GM23338 (cell line): Measurements from ENCODE around the gene GNL3. TPM values are rescaled to one million over a fixed set of nuclear protein-coding genes. Genes with fewer than 3 reads are reported as not detected.

Experiments
- ATAC-seq: fragments of 200-7000 bp; cut with Tn5 transposase; 3 replicates; pipeline ENCODE4 v1.9.1; 2020
- DNase-seq: peaks from one replicate; pipeline ENCODE4 v3.0.0-alpha.2; 2015; ENCODE audit warnings: low spot score
- H2AFZ ChIP-seq: fragments of 200-600 bp; sonication (generic); 2 replicates; pipeline ENCODE4 v1.8.0; 2016; ENCODE audit warnings: antibody characterized with exemption, mild to moderate bottlenecking, moderate library complexity
- H3F3A ChIP-seq: fragments of 200-600 bp; sonication (generic); replicated peaks from 2 replicates; pipeline ENCODE4 v1.8.0; 2017; ENCODE audit warnings: antibody characterized with exemption, mixed run types, low read depth
- H3K27ac ChIP-seq: fragments of 200-600 bp; sonication (generic); 2 replicates; pipeline ENCODE4 v1.6.1; 2016; ENCODE audit warnings: low read depth
- H3K27me3 ChIP-seq: fragments of 200-600 bp; sonication (generic); 2 replicates; pipeline ENCODE4 v1.8.0; 2016; ENCODE audit warnings: mild to moderate bottlenecking, mixed run types, moderate library complexity; ENCODE audit not compliant: insufficient read depth
- H3K36me3 ChIP-seq: fragments of 200-600 bp; sonication (generic); 2 replicates; pipeline ENCODE4 v1.8.0; 2016; ENCODE audit warnings: mild to moderate bottlenecking; ENCODE audit not compliant: insufficient read depth
- H3K4me1 ChIP-seq: fragments of 200-600 bp; sonication (generic); 2 replicates; pipeline ENCODE4 v1.8.0; 2016; ENCODE audit warnings: mild to moderate bottlenecking, moderate library complexity; ENCODE audit not compliant: insufficient read depth
- H3K4me2 ChIP-seq: fragments of 200-600 bp; sonication (generic); 2 replicates; pipeline ENCODE4 v1.7.1; 2017; ENCODE audit warnings: mixed run types
- H3K4me3 ChIP-seq: fragments of 200-600 bp; sonication (generic); 2 replicates; pipeline ENCODE4 v1.6.1; 2016; ENCODE audit warnings: mixed run types
- H3K79me2 ChIP-seq: fragments of 200-600 bp; sonication (generic); replicated peaks from 2 replicates; pipeline ENCODE4 v1.8.0; 2017; ENCODE audit warnings: mild to moderate bottlenecking; ENCODE audit not compliant: insufficient read depth
- H3K9me2 ChIP-seq: fragments of 200-600 bp; sonication (generic); 2 replicates; pipeline ENCODE4 v1.8.0; 2017; ENCODE audit not compliant: insufficient read depth
- H4K20me1 ChIP-seq: fragments of 200-600 bp; sonication (generic); replicated peaks from 2 replicates; pipeline ENCODE4 v1.8.0; 2017; ENCODE audit warnings: mild to moderate bottlenecking; ENCODE audit not compliant: insufficient read depth
- H3K27ac Mint-ChIP-seq: 2 replicates; pipeline ENCODE4 v1.8.0; 2020; ENCODE audit warnings: inconsistent platforms, mild to moderate bottlenecking, moderate library complexity, mixed read lengths
- H3K27me3 Mint-ChIP-seq: 3 replicates; pipeline ENCODE4 v1.8.0; 2022; ENCODE audit warnings: low read depth, mild to moderate bottlenecking, moderate library complexity, mixed read lengths, inconsistent platforms; ENCODE audit not compliant: insufficient read depth, poor library complexity
- H3K36me3 Mint-ChIP-seq: 3 replicates; pipeline ENCODE4 v1.8.0; 2021; ENCODE audit warnings: low read depth, mild to moderate bottlenecking, inconsistent platforms, moderate library complexity, mixed read lengths
- H3K4me1 Mint-ChIP-seq: 3 replicates; pipeline ENCODE4 v1.8.0; 2020; ENCODE audit warnings: mild to moderate bottlenecking, inconsistent platforms, mixed read lengths
- H3K4me3 Mint-ChIP-seq: 3 replicates; pipeline ENCODE4 v1.8.0; 2021; ENCODE audit warnings: moderate library complexity, mild to moderate bottlenecking, inconsistent platforms, mixed read lengths
- H3K9me3 Mint-ChIP-seq: 3 replicates; pipeline ENCODE4 v1.8.0; 2020; ENCODE audit warnings: moderate library complexity, mild to moderate bottlenecking, inconsistent platforms, mixed read lengths
- CREB1 ChIP-seq: fragments of 250-450 bp; sonication (Bioruptor Pico); IDR thresholded peaks from 2 replicates; pipeline ENCODE4 v1.5.0; 2020; ENCODE audit warnings: low read depth, mild to moderate bottlenecking, moderate library complexity
- EZH2 ChIP-seq: fragments of 200-600 bp; sonication (generic); IDR thresholded peaks from one replicate; pipeline ENCODE4 v1.8.0; 2017; ENCODE audit warnings: antibody characterized with exemption, mild to moderate bottlenecking, low read depth; ENCODE audit not compliant: unreplicated experiment
- EZH2phosphoT487 ChIP-seq: fragments of 200-600 bp; sonication (generic); IDR thresholded peaks from one replicate; pipeline ENCODE4 v1.8.1; 2018; ENCODE audit warnings: antibody characterized with exemption; ENCODE audit not compliant: unreplicated experiment
- JUNB ChIP-seq: IDR thresholded peaks from one replicate; pipeline ENCODE4 v1.6.1; 2016; ENCODE audit warnings: antibody characterized with exemption; ENCODE audit not compliant: unreplicated experiment
- NANOG ChIP-seq: IDR thresholded peaks from 2 replicates; pipeline ENCODE4 v1.6.1; 2016; ENCODE audit warnings: antibody characterized with exemption, borderline replicate concordance
- POLR2AphosphoS5 ChIP-seq: IDR thresholded peaks from 2 replicates; pipeline ENCODE4 v1.6.1; 2016; ENCODE audit warnings: antibody characterized with exemption, low read depth
- STAT1 ChIP-seq: IDR thresholded peaks from one replicate; pipeline ENCODE4 v1.6.1; 2016; ENCODE audit warnings: antibody characterized with exemption; ENCODE audit not compliant: unreplicated experiment
- ZNF114 ChIP-seq: fragments of 250-450 bp; sonication (Bioruptor Pico); IDR thresholded peaks from 2 replicates; pipeline ENCODE4 v1.5.0; 2020; ENCODE audit warnings: mild to moderate bottlenecking, moderate library complexity
- ZNF331 ChIP-seq: fragments of 250-450 bp; sonication (Bioruptor Pico); IDR thresholded peaks from 2 replicates; pipeline ENCODE4 v1.5.0; 2020; ENCODE audit warnings: low read depth, mild to moderate bottlenecking, moderate library complexity
- polyA plus RNA-seq: library from polyadenylated mRNA; unstranded; fragments of >200 nt; fragmentation: Nextera tagmentation; extraction: Ambion mirVana; gene quantifications from 2 replicates; pipeline ENCODE4 v1.2.1, GENCODE V29; 2016
- total RNA-seq: library from RNA; depleted of rRNA; stranded (reverse); fragments of >200 nt; shearing (Covaris generic); gene quantifications from 2 replicates; pipeline ENCODE4 v1.2.3, GENCODE V29; 2014
- TF ChIP-seq, protein P1 (sequence below), 2 experiments: fragments of 200-600 bp in 1 of 2; sonication (generic) in 1 of 2; conservative IDR thresholded peaks; 2 replicates each; pipeline versions ENCODE4 v1.5.1 to v1.6.1; 2016 to 2017; ENCODE audit warnings: antibody characterized with exemption in 2 of 2, low read depth in 2 of 2, mild to moderate bottlenecking in 2 of 2, moderate library complexity in 1 of 2
- TF ChIP-seq, protein P2 (sequence below): IDR thresholded peaks from 2 replicates; pipeline ENCODE4 v1.6.1; 2016; ENCODE audit warnings: antibody characterized with exemption
- TF ChIP-seq, protein P3 (sequence below): IDR thresholded peaks from one replicate; pipeline ENCODE4 v1.6.1; 2018; ENCODE audit warnings: antibody characterized with exemption; ENCODE audit not compliant: unreplicated experiment
- TF ChIP-seq, protein P4 (sequence below): fragments of 250-450 bp; sonication (Bioruptor Pico); IDR thresholded peaks from 2 replicates; pipeline ENCODE4 v1.5.0; 2020; ENCODE audit warnings: mild to moderate bottlenecking, moderate library complexity

Gene GNL3
- total and polyA plus RNA-seq, 2 experiments from 2014 or later: 169 to 205 TPM

DNA sequence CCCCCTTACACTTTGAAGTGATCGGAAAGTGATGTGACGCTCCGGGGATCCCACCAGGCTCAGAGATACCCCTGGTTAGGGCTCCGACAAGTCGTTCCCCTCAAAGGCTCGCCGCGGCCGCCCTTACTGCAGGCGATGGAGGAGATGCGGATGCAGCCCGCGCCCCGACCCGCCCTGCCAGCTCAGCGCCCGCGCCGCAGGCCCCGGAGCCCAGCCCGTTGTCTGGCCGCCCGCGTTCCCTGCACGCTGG lies 19.5 kb downstream of the GNL3 start:
- Histone ChIP-seq H3F3A (peaks cover 3% of the 10 kb centered on the region; the same call in 1 of the 2 replicates), H3K4me2 (peak overlapping the region; percentile 100), H3K79me2 (peaks cover 50% of the 10 kb centered on the region), H3K36me3 (peaks cover 14% of the 10 kb centered on the region), H3K9me2 (no peaks in the 10 kb centered on the region), H3K4me1 (peaks cover 10% of the 10 kb centered on the region), H3K27ac (no peak overlapping the region), H2AFZ (peak overlapping the region; percentile 98), H4K20me1 (peaks cover 15% of the 10 kb centered on the region), H3K4me3 (peak overlapping the region; percentile 99), H3K27me3 (no peaks in the 10 kb centered on the region)
- Mint-ChIP-seq H3K36me3 (peaks cover 16% of the 10 kb centered on the region), H3K27me3 (peaks cover 14% of the 10 kb centered on the region), H3K9me3 (no peaks in the 10 kb centered on the region), H3K27ac (no peak overlapping the region), H3K4me1 (peaks cover 13% of the 10 kb centered on the region), H3K4me3 (peak overlapping the region; percentile 99)
- no peak; the same call in 2 of the 3 replicates for ATAC-seq
- TF ChIP-seq, protein P1, sequence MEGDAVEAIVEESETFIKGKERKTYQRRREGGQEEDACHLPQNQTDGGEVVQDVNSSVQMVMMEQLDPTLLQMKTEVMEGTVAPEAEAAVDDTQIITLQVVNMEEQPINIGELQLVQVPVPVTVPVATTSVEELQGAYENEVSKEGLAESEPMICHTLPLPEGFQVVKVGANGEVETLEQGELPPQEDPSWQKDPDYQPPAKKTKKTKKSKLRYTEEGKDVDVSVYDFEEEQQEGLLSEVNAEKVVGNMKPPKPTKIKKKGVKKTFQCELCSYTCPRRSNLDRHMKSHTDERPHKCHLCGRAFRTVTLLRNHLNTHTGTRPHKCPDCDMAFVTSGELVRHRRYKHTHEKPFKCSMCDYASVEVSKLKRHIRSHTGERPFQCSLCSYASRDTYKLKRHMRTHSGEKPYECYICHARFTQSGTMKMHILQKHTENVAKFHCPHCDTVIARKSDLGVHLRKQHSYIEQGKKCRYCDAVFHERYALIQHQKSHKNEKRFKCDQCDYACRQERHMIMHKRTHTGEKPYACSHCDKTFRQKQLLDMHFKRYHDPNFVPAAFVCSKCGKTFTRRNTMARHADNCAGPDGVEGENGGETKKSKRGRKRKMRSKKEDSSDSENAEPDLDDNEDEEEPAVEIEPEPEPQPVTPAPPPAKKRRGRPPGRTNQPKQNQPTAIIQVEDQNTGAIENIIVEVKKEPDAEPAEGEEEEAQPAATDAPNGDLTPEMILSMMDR (conservative IDR thresholded peaks at IDR 0.05; ENCODE audit: low read depth in 2 of 2): no peak
- TF ChIP-seq, protein P2, sequence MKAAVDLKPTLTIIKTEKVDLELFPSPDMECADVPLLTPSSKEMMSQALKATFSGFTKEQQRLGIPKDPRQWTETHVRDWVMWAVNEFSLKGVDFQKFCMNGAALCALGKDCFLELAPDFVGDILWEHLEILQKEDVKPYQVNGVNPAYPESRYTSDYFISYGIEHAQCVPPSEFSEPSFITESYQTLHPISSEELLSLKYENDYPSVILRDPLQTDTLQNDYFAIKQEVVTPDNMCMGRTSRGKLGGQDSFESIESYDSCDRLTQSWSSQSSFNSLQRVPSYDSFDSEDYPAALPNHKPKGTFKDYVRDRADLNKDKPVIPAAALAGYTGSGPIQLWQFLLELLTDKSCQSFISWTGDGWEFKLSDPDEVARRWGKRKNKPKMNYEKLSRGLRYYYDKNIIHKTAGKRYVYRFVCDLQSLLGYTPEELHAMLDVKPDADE: no peak
- TF ChIP-seq JUNB (no peak), NANOG (no peak), POLR2AphosphoS5 (no peak), STAT1 (no peak), ZNF331 (CRISPR knock-in tag) (no peak), EZH2 (no peak), EZH2phosphoT487 (no peak), CREB1 (no peak), ZNF114 (CRISPR knock-in tag) (no peak)
- TF ChIP-seq, protein P3, sequence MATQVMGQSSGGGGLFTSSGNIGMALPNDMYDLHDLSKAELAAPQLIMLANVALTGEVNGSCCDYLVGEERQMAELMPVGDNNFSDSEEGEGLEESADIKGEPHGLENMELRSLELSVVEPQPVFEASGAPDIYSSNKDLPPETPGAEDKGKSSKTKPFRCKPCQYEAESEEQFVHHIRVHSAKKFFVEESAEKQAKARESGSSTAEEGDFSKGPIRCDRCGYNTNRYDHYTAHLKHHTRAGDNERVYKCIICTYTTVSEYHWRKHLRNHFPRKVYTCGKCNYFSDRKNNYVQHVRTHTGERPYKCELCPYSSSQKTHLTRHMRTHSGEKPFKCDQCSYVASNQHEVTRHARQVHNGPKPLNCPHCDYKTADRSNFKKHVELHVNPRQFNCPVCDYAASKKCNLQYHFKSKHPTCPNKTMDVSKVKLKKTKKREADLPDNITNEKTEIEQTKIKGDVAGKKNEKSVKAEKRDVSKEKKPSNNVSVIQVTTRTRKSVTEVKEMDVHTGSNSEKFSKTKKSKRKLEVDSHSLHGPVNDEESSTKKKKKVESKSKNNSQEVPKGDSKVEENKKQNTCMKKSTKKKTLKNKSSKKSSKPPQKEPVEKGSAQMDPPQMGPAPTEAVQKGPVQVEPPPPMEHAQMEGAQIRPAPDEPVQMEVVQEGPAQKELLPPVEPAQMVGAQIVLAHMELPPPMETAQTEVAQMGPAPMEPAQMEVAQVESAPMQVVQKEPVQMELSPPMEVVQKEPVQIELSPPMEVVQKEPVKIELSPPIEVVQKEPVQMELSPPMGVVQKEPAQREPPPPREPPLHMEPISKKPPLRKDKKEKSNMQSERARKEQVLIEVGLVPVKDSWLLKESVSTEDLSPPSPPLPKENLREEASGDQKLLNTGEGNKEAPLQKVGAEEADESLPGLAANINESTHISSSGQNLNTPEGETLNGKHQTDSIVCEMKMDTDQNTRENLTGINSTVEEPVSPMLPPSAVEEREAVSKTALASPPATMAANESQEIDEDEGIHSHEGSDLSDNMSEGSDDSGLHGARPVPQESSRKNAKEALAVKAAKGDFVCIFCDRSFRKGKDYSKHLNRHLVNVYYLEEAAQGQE: no peak
- TF ChIP-seq, protein P4, sequence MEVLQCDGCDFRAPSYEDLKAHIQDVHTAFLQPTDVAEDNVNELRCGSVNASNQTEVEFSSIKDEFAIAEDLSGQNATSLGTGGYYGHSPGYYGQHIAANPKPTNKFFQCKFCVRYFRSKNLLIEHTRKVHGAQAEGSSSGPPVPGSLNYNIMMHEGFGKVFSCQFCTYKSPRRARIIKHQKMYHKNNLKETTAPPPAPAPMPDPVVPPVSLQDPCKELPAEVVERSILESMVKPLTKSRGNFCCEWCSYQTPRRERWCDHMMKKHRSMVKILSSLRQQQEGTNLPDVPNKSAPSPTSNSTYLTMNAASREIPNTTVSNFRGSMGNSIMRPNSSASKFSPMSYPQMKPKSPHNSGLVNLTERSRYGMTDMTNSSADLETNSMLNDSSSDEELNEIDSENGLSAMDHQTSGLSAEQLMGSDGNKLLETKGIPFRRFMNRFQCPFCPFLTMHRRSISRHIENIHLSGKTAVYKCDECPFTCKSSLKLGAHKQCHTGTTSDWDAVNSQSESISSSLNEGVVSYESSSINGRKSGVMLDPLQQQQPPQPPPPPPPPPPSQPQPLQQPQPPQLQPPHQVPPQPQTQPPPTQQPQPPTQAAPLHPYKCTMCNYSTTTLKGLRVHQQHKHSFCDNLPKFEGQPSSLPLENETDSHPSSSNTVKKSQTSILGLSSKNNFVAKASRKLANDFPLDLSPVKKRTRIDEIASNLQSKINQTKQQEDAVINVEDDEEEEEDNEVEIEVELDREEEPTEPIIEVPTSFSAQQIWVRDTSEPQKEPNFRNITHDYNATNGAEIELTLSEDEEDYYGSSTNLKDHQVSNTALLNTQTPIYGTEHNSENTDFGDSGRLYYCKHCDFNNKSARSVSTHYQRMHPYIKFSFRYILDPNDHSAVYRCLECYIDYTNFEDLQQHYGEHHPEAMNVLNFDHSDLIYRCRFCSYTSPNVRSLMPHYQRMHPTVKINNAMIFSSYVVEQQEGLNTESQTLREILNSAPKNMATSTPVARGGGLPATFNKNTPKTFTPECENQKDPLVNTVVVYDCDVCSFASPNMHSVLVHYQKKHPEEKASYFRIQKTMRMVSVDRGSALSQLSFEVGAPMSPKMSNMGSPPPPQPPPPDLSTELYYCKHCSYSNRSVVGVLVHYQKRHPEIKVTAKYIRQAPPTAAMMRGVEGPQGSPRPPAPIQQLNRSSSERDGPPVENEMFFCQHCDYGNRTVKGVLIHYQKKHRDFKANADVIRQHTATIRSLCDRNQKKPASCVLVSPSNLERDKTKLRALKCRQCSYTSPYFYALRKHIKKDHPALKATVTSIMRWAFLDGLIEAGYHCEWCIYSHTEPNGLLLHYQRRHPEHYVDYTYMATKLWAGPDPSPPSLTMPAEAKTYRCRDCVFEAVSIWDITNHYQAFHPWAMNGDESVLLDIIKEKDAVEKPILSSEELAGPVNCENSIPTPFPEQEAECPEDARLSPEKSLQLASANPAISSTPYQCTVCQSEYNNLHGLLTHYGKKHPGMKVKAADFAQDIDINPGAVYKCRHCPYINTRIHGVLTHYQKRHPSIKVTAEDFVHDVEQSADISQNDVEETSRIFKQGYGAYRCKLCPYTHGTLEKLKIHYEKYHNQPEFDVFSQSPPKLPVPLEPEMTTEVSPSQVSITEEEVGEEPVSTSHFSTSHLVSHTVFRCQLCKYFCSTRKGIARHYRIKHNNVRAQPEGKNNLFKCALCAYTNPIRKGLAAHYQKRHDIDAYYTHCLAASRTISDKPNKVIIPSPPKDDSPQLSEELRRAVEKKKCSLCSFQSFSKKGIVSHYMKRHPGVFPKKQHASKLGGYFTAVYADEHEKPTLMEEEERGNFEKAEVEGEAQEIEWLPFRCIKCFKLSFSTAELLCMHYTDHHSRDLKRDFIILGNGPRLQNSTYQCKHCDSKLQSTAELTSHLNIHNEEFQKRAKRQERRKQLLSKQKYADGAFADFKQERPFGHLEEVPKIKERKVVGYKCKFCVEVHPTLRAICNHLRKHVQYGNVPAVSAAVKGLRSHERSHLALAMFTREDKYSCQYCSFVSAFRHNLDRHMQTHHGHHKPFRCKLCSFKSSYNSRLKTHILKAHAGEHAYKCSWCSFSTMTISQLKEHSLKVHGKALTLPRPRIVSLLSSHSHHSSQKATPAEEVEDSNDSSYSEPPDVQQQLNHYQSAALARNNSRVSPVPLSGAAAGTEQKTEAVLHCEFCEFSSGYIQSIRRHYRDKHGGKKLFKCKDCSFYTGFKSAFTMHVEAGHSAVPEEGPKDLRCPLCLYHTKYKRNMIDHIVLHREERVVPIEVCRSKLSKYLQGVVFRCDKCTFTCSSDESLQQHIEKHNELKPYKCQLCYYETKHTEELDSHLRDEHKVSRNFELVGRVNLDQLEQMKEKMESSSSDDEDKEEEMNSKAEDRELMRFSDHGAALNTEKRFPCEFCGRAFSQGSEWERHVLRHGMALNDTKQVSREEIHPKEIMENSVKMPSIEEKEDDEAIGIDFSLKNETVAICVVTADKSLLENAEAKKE (CRISPR knock-in tag): no peak
- DNase-seq: no peak
